HFFc6 (cell line): ENCODE results near the gene CNTLN. TPM values are rescaled to one million over a fixed set of nuclear protein-coding genes. Genes with fewer than 3 reads are reported as not detected.

ENCODE experiments used
- DNase-seq: peaks from one replicate; pipeline ENCODE4 v3.0.0-alpha.2; 2018
- H3K27ac Mint-ChIP-seq: 2 replicates; pipeline ENCODE4 v1.8.0; 2020; ENCODE audit warnings: mild to moderate bottlenecking, mixed read lengths
- H3K27me3 Mint-ChIP-seq: 2 replicates; pipeline ENCODE4 v1.8.0; 2021; ENCODE audit warnings: mild to moderate bottlenecking, moderate library complexity, mixed read lengths; ENCODE audit not compliant: insufficient read depth
- H3K36me3 Mint-ChIP-seq: 2 replicates; pipeline ENCODE4 v1.8.0; 2021; ENCODE audit warnings: low read depth, mixed read lengths
- H3K4me1 Mint-ChIP-seq: 2 replicates; pipeline ENCODE4 v1.8.0; 2020; ENCODE audit warnings: low read depth, mixed read lengths
- H3K4me3 Mint-ChIP-seq: 2 replicates; pipeline ENCODE4 v1.8.0; 2020; ENCODE audit warnings: mild to moderate bottlenecking, moderate library complexity, mixed read lengths
- H3K9me3 Mint-ChIP-seq: 2 replicates; pipeline ENCODE4 v1.8.0; 2020; ENCODE audit warnings: mild to moderate bottlenecking, mixed read lengths
- CTCF ChIP-seq: fragments of 200-600 bp; sonication (generic); IDR thresholded peaks from 2 replicates; pipeline ENCODE4 v1.5.0; 2021; ENCODE audit warnings: antibody characterized with exemption, mild to moderate bottlenecking
- long read RNA-seq: library from polyadenylated mRNA; unstranded; transcript quantifications from one replicate; pipeline ENCODE4 v2.0.0, GENCODE V29; 2019
- total RNA-seq, 6 experiments: library from RNA; stranded (reverse); fragmentation: NEBNext Ultra II Directional; extraction: Animal tissue kit (Norgen Biotek cat#: 25700); gene quantifications; 2 replicates in 1 of 6; 3 replicates in 5 of 6; pipeline ENCODE4 v1.2.3, GENCODE V29; 2021

CNTLN gene
- 1 to 10 TPM; 4.9 to 9.0 (median 8.6) TPM for total RNA-seq
- long read RNA-seq, partial matches to known transcripts, result 7 of 8 reads
- long read RNA-seq, other reads (novel, unspliced or antisense), result 1 of 8 reads

DNA sequence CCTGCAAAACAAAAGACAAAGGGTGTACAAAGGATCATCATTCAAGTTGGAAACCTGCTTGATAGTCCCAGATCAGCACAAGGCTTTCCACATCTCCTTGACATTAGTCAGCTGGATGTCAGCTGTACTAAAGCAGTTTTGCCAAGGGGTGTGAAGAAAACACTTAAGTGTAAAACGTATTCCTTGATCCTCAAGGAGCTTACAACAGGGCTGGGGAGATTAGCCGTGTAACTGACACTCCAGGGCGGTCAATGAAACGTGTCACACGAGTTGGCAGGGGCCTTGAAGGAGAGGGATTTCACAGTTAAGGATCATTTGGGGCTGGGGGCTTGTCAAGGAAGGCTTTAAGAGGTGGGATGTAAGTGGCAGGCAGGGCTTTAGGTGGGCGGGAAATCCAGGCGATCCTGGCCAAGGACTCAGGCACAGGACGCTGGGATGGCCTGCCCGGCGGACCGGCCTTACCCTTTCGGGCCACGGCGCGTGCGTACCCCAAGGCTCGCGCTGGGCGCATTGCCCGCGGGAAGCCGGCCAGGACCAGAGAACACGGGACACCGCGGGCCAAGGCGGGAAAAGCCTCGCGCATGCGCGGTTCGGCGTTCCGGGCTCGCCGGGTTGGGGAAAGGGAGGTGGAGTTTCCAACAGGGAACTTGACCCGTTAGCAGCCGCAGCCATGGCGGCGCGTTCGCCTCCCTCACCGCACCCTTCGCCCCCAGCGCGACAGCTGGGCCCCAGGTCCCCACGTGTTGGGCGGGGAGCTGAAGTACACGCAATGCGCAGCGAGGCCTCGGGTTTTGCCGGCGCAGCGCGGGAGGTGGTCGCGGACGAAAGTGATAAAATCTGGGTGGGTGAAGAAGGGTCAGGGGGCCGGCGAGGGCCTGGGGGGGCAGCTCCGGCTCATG, at the start of gene CNTLN:
CNTLN (plus strand) TSS at position 645 of the 899 bp plus-strand sequence; CDS start at position 671, 26 bp downstream.
- Mint-ChIP-seq H3K27me3 (no peaks in the 10 kb centered on the region; the same call in 1 of the 2 replicates), H3K4me3 (peak within 1 kb of the TSS; percentile 97), H3K4me1 (peaks cover 35% of the 10 kb centered on the region), H3K27ac (peak within 1 kb of the TSS; percentile 92), H3K9me3 (no peaks in the 10 kb centered on the region), H3K36me3 (peaks cover 4% of the 10 kb centered on the region; the same call in 1 of the 2 replicates)
- no peak; the same call in 1 of the 2 replicates for TF ChIP-seq CTCF
- DNase-seq, result peak; percentile 85

- H3K9me3 Mint-ChIP-seq, result no peaks in the 10 kb centered on the region
- no peaks in the 10 kb centered on the region for H3K4me1 Mint-ChIP-seq
- TF ChIP-seq CTCF, result no peak
- no peaks in the 10 kb centered on the region for H3K36me3 Mint-ChIP-seq
- H3K27me3 Mint-ChIP-seq, result no peaks in the 10 kb centered on the region; the same call in 1 of the 2 replicates
- no peak overlapping the region for H3K4me3 Mint-ChIP-seq
- no peak for DNase-seq
- no peak overlapping the region for H3K27ac Mint-ChIP-seq
Measured at GRCh38 chr9:17088566-17088965, 46.3 kb upstream of the CNTLN start.

DNA sequence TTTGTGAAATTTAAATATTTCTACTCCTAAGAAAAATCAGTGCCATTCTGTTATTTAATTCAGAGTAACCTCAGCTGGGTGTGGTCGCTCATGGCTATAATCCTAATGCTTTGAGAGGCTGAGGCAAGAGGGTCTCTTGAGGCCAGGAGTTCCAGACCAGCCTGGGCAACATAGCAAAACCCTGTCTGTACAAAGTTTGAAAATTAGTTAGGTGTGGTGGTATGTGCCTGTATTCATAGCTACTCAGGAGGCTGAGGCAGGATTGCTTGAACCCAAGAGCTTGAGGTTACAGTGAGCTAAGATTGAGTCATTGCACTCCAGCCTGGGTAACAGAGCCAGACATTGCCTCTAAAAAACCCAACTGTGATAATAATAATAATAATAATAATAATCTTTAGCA, 44.8 kb upstream of the CNTLN start:
- H3K4me3 Mint-ChIP-seq, result no peak overlapping the region
- no peaks in the 10 kb centered on the region; the same call in 1 of the 2 replicates for H3K27me3 Mint-ChIP-seq
- H3K4me1 Mint-ChIP-seq, result no peaks in the 10 kb centered on the region
- no peaks in the 10 kb centered on the region for H3K36me3 Mint-ChIP-seq
- H3K27ac Mint-ChIP-seq, result no peak overlapping the region
- TF ChIP-seq CTCF, result no peak
- no peak for DNase-seq
- no peaks in the 10 kb centered on the region for H3K9me3 Mint-ChIP-seq

DNA sequence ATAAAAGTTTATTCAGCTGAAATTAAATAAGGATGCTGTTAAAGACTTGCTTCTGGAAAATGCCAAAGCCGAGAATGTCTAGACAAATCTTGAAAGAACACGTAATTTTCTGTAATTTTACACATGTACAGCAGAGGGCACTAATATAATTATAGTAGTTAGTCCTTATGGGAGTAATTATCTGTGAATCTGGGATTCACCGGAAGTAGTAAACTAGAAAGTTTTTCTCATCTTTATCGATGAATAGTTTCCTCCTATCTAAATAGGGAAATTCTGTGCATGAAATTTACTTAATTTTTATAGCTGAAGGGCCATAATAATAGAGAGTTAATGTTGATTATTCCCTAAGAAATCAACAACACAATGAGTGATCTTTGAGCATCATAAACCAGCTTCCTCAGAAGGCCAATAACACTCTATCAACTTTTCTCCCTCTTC, 18.4 kb upstream of the CNTLN start:
- peaks cover 11% of the 10 kb centered on the region for H3K4me1 Mint-ChIP-seq
- H3K36me3 Mint-ChIP-seq, result no peaks in the 10 kb centered on the region
- H3K27ac Mint-ChIP-seq, result peak overlapping the region; percentile 45
- TF ChIP-seq CTCF, result peak; percentile 81
- H3K9me3 Mint-ChIP-seq, result no peaks in the 10 kb centered on the region
- H3K27me3 Mint-ChIP-seq, result peaks cover 2% of the 10 kb centered on the region; the same call in 1 of the 2 replicates
- peak; percentile 57 for DNase-seq
- H3K4me3 Mint-ChIP-seq, result peak overlapping the region; percentile 51

- Mint-ChIP-seq H3K27me3 (peaks cover 2% of the 10 kb centered on the region; the same call in 1 of the 2 replicates), H3K27ac (no peak overlapping the region; the same call in 1 of the 2 replicates), H3K9me3 (no peaks in the 10 kb centered on the region), H3K4me3 (no peak overlapping the region), H3K36me3 (no peaks in the 10 kb centered on the region), H3K4me1 (peaks cover 11% of the 10 kb centered on the region)
- no peak for TF ChIP-seq CTCF
- DNase-seq, result no peak
Measured at GRCh38 chr9:17117372-17117771, 17.5 kb upstream of the CNTLN start.
